BLaER1 treated with 17β-estradiol and CSF1 and Interleukin-3, amounts not matched to agents 10 nM and 100 nM (cell line): Measurements from ENCODE around the gene AGRN.
"Not testable (repeated sequence)": the region's sequence is repeated elsewhere in the genome, so short reads cannot be mapped to it uniquely, and the experiment has no call there.

Source experiments
- H3K27ac ChIP-seq, 11 experiments: shearing (Covaris generic); formaldehyde crosslinking; 2 replicates each; pipeline ENCODE4 v1.8.1; 2022
- H3K27me3 ChIP-seq, 11 experiments: shearing (Covaris generic); formaldehyde crosslinking; 2 replicates each; pipeline ENCODE4 v1.8.1; 2022
- H3K36me3 ChIP-seq, 11 experiments: shearing (Covaris generic); formaldehyde crosslinking; 2 replicates each; pipeline ENCODE4 v1.8.1; 2022
- H3K4me1 ChIP-seq, 10 experiments: shearing (Covaris generic); formaldehyde crosslinking; 2 replicates each; pipeline ENCODE4 v1.8.1; 2022
- H3K4me2 ChIP-seq, 11 experiments: shearing (Covaris generic); formaldehyde crosslinking; 2 replicates each; pipeline ENCODE4 v1.8.1; 2022
- H3K4me3 ChIP-seq, 10 experiments: shearing (Covaris generic); formaldehyde crosslinking; 2 replicates each; pipeline ENCODE4 v1.8.1; 2022
- H3K9ac ChIP-seq, 11 experiments: shearing (Covaris generic); formaldehyde crosslinking; 2 replicates each; pipeline ENCODE4 v1.8.1; 2022
- H3K9me3 ChIP-seq, 11 experiments: shearing (Covaris generic); formaldehyde crosslinking; replicated peaks in 1 of 11; 2 replicates each; pipeline ENCODE4 v1.8.1; 2022
- H4K20me1 ChIP-seq, 11 experiments: shearing (Covaris generic); formaldehyde crosslinking; 2 replicates each; pipeline ENCODE4 v1.8.1; 2022
- Cebpa-rat ChIP-seq, 11 experiments: shearing (Covaris generic); IDR thresholded peaks; 2 replicates each; pipeline ENCODE4 v1.8.1; 2022

The AGRN gene

GRCh38 chr1:1011396-1011949 is 8.4 kb upstream of the AGRN start:
- H3K36me3 ChIP-seq: no peaks in the 10 kb centered on the region
- H3K4me3 ChIP-seq: no peak overlapping the region
- H3K27me3 ChIP-seq: peaks cover 0 to 12% (median 0%) of the 10 kb centered on the region in 11 experiments; a peak in 5 of 22 replicates
- H3K27ac ChIP-seq: no peak overlapping the region; a peak in 1 of 22 replicates
- H3K9ac ChIP-seq: no peak overlapping the region
- TF ChIP-seq Cebpa-rat (IDR thresholded peaks at IDR 0.05): no peak
- H3K9me3 ChIP-seq: peaks cover 0 to 6% (median 0%) of the 10 kb centered on the region in 11 experiments; a peak in 3 of 22 replicates
- H4K20me1 ChIP-seq: no peaks in the 10 kb centered on the region
- H3K4me1 ChIP-seq: peaks cover 29 to 46% (median 41%) of the 10 kb centered on the region in 10 experiments
- 0 out of 22 replicates have a peak overlapping the region, but pooled peaks of 3 of the 11 experiments have one; percentile 10 to 99 (median 18) for H3K4me2 ChIP-seq

GRCh38 chr1:1012736-1013104 is 7.2 kb upstream of the AGRN start:
- H3K4me3 ChIP-seq: peak overlapping the region; percentile 63 to 81 (median 68)
- peaks cover 29 to 48% (median 41%) of the 10 kb centered on the region in 10 experiments for H3K4me1 ChIP-seq
- peak overlapping the region; percentile 54 to 82 (median 77); a peak in 21 of 22 replicates for H3K9ac ChIP-seq
- H3K9me3 ChIP-seq, H3K36me3 ChIP-seq, H4K20me1 ChIP-seq: not testable (repeated sequence)
- H3K4me2 ChIP-seq: peak overlapping the region; percentile 94 to 99 (median 97)
- H3K27me3 ChIP-seq: peaks cover 0 to 12% (median 0%) of the 10 kb centered on the region in 11 experiments; a peak in 5 of 22 replicates
- peak overlapping the region; percentile 3 to 84 (median 78); a peak in 19 of 22 replicates for H3K27ac ChIP-seq

GRCh38 chr1:1013105-1013921 is 6.6 kb upstream of the AGRN start, which contains the start of gene ISG15:
Gene ISG15 (plus strand): TSS chr1:1013497. CDS start chr1:1013574, 77 bp downstream.
- no peaks in the 10 kb centered on the region for H4K20me1 ChIP-seq
- H3K9me3 ChIP-seq: peaks cover 0 to 6% (median 0%) of the 10 kb centered on the region in 11 experiments; a peak in 3 of 22 replicates
- peak within 1 kb of the TSS; percentile 70 to 82 (median 79) for H3K9ac ChIP-seq
- H3K4me1 ChIP-seq: peaks cover 29 to 48% (median 41%) of the 10 kb centered on the region in 10 experiments
- H3K36me3 ChIP-seq: no peaks in the 10 kb centered on the region
- peaks cover 0 to 12% (median 0%) of the 10 kb centered on the region in 11 experiments; a peak in 5 of 22 replicates for H3K27me3 ChIP-seq
- peak within 1 kb of the TSS; percentile 36 to 84 (median 78); a peak in 21 of 22 replicates for H3K27ac ChIP-seq
- peak within 1 kb of the TSS; percentile 94 to 99 (median 97) for H3K4me2 ChIP-seq
- no peak for TF ChIP-seq Cebpa-rat (IDR thresholded peaks at IDR 0.05)
- H3K4me3 ChIP-seq: peak within 1 kb of the TSS; percentile 63 to 81 (median 68)

- Histone ChIP-seq H3K27me3 (peaks cover 0 to 12% (median 0%) of the 10 kb centered on the region in 11 experiments; a peak in 5 of 22 replicates), H3K4me2 (peak overlapping the region; percentile 94 to 99 (median 97)), H3K4me3 (peak overlapping the region; percentile 63 to 81 (median 68)), H3K36me3 (no peaks in the 10 kb centered on the region), H3K9ac (peak overlapping the region; percentile 70 to 82 (median 79)), H4K20me1 (no peaks in the 10 kb centered on the region), H3K4me1 (peaks cover 29 to 46% (median 39%) of the 10 kb centered on the region in 10 experiments), H3K9me3 (peaks cover 0 to 6% (median 0%) of the 10 kb centered on the region in 11 experiments; a peak in 3 of 22 replicates), H3K27ac (peak overlapping the region; percentile 36 to 84 (median 78); a peak in 20 of 22 replicates)
- TF ChIP-seq Cebpa-rat (IDR thresholded peaks at IDR 0.05): no peak
Observed at GRCh38 chr1:1013922-1014648, 5.8 kb upstream of the AGRN start.

- peak overlapping the region in 10 of 11 experiments; percentile 43 to 84 (median 78); a peak in 18 of 22 replicates for H3K27ac ChIP-seq
- H3K9ac ChIP-seq: peak overlapping the region; percentile 70 to 82 (median 79); a peak in 21 of 22 replicates
- peak overlapping the region; percentile 94 to 99 (median 97) for H3K4me2 ChIP-seq
- no peaks in the 10 kb centered on the region for H3K36me3 ChIP-seq
- peaks cover 29 to 44% (median 35%) of the 10 kb centered on the region in 10 experiments for H3K4me1 ChIP-seq
- H3K9me3 ChIP-seq: peaks cover 0 to 1% (median 0%) of the 10 kb centered on the region in 11 experiments; a peak in 2 of 22 replicates
- H4K20me1 ChIP-seq: no peaks in the 10 kb centered on the region
- peaks cover 0 to 13% (median under 1%) of the 10 kb centered on the region in 11 experiments; a peak in 9 of 22 replicates for H3K27me3 ChIP-seq
- H3K4me3 ChIP-seq: peak overlapping the region; percentile 63 to 81 (median 68); a peak in 18 of 20 replicates
- no peak for TF ChIP-seq Cebpa-rat (IDR thresholded peaks at IDR 0.05)
Observed at GRCh38 chr1:1014799-1015681, 4.9 kb upstream of the AGRN start.

- not testable (repeated sequence) for H3K4me3 ChIP-seq, H3K27ac ChIP-seq, H3K9me3 ChIP-seq, H3K9ac ChIP-seq, H3K36me3 ChIP-seq
- Histone ChIP-seq H3K4me1 (peaks cover 42 to 57% (median 48%) of the 10 kb centered on the region in 10 experiments), H3K27me3 (peaks cover 1 to 23% (median 14%) of the 10 kb centered on the region in 11 experiments; a peak in 18 of 22 replicates), H4K20me1 (peaks cover 0 to 18% (median 10%) of the 10 kb centered on the region in 11 experiments; a peak in 15 of 22 replicates), H3K4me2 (0 out of 22 replicates have a peak overlapping the region, but pooled peaks of 1 of the 11 experiments have one; percentile 7)
Observed at GRCh38 chr1:1017397-1018320, 2.3 kb upstream of the AGRN start.

GRCh38 chr1:1018321-1018685 is 1.6 kb upstream of the AGRN start:
- Histone ChIP-seq H3K27me3 (peaks cover 3 to 25% (median 14%) of the 10 kb centered on the region in 11 experiments; a peak in 18 of 22 replicates), H3K4me1 (peaks cover 46 to 61% (median 52%) of the 10 kb centered on the region in 10 experiments), H4K20me1 (peaks cover 0 to 25% (median 10%) of the 10 kb centered on the region in 11 experiments; a peak in 15 of 22 replicates)
- H3K9ac ChIP-seq, H3K9me3 ChIP-seq, H3K4me2 ChIP-seq, H3K4me3 ChIP-seq, H3K27ac ChIP-seq, H3K36me3 ChIP-seq: not testable (repeated sequence)
